A673 (cell line): Measurements from ENCODE around the gene SF3B1.

ENCODE experiments used
- EZH2 ChIP-seq: fragments of 200-600 bp; sonication (generic); IDR thresholded peaks from 2 replicates; pipeline ENCODE4 v1.6.1; 2017; ENCODE audit warnings: borderline replicate concordance, low read depth, mild to moderate bottlenecking, mixed read lengths, antibody characterized with exemption, low read length; ENCODE audit not compliant: poor library complexity, severe bottlenecking
- TF ChIP-seq, protein P1 (sequence below): fragments of 300-800, 200-600 bp; sonication (generic); conservative IDR thresholded peaks from 2 replicates; pipeline ENCODE4 v1.5.1; 2017; ENCODE audit warnings: low read depth, mild to moderate bottlenecking, antibody characterized with exemption, low read length, moderate library complexity, mixed read lengths

- no peak for TF ChIP-seq EZH2
- TF ChIP-seq, protein P1, sequence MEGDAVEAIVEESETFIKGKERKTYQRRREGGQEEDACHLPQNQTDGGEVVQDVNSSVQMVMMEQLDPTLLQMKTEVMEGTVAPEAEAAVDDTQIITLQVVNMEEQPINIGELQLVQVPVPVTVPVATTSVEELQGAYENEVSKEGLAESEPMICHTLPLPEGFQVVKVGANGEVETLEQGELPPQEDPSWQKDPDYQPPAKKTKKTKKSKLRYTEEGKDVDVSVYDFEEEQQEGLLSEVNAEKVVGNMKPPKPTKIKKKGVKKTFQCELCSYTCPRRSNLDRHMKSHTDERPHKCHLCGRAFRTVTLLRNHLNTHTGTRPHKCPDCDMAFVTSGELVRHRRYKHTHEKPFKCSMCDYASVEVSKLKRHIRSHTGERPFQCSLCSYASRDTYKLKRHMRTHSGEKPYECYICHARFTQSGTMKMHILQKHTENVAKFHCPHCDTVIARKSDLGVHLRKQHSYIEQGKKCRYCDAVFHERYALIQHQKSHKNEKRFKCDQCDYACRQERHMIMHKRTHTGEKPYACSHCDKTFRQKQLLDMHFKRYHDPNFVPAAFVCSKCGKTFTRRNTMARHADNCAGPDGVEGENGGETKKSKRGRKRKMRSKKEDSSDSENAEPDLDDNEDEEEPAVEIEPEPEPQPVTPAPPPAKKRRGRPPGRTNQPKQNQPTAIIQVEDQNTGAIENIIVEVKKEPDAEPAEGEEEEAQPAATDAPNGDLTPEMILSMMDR: no peak
Measured at GRCh38 chr2:197368412-197368811, 66.4 kb downstream of the SF3B1 start.
